GM20431 (cell line): ENCODE data around the gene ACOT7.
"Not testable (repeated sequence)": the region's sequence is repeated elsewhere in the genome, so short reads cannot be mapped to it uniquely, and the experiment has no call there.

Experiments
- in situ Hi-C: fragments of 300-500 bp; cut with MseI, MboI; formaldehyde crosslinking; loops from one replicate; pipeline ENCODE4 v1.15.0; 2020; ENCODE audit warnings: low sequenced_read_pairs; ENCODE audit not compliant: unreplicated experiment

The ACOT7 gene

DNA sequence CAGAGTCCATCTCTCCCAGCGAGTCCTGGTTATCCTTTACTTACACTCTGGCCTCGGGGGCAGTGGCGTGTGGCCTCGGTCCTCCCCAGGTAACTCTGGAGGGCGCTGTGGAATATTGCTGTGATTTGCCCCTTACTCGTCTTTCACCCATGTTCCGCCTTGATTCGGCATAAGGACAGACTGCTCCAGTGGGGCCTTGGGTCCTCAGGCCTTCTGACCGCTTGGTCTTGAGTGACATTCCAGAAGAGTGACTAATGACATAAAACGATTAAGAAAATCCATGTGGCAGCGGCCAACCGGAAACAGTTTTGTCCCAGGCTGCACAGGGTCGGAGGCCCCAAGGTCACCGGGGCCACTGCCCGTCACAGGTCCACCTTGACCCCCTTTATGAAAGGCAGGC lies 168.8 kb downstream of the ACOT7 start:
- in situ Hi-C loops = no loop called here

DNA sequence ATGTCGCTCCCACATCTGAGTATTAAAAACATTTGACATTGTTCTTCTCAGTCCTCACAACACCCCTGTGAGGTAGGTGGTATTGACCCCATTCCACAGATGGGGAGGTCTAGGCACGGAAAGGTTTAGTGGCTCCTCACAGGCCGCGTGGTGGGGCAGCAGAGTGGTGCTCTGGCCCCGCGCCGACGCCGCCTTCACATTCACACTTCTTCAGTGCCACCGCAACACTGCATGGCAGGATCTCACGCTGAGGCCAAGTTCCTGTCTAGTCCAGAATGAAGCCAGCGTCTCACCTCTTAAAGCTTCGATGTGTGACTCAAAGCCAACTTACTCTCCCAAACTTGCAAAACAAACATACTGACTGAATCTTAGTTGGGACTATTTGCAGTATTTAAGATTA lies 169.9 kb downstream of the ACOT7 start:
- in situ Hi-C loops = no loop called here

DNA sequence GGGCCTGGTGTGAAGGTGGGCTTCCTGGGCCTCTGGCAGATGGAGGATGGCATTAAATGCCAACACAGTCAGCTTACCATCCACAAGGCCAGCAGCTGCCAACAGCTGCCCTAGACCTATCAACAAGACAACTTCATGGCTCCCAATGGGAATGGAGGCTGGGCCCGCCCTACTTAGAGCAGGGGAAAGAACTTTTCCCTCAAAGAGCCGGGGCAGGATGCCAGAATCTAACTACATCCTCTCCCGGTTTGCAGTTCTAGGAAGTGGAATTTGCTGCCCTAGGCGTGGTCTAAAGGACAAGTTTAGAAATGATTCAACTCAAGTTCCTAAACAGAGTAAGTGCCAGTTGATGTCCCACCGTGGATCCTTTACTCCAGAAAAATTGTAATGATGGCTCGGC lies 170.9 kb downstream of the ACOT7 start:
- in situ Hi-C loops = no loop called here

DNA sequence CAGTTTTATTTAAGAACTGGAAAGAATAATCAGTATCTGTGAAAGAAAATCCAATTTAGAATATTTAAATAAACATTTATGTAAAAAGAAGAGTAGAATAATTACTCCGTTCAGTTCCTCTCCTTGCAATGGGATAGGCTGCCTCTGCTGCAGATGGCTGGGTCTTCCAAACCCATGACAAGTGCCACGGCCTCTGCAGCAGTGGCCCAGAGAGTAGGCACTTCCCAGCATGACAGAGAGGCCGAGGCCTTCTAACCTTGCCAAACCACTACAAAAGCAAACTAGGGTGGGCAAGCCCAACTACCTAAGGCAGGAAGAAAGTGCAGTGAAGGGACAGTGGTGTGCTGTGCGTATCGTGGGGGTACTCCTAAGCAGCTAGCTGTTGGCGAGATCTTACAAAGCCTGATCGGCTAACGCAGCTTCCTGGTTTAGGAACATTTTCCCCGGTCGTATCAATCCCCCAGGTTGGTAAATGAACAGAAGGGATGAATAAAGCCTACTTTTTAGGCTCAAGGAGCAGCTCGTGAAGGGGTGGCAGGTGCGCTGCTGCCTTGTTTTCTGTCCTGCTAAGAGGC lies 172.3 kb downstream of the ACOT7 start:
- in situ Hi-C loops = no loop called here

DNA sequence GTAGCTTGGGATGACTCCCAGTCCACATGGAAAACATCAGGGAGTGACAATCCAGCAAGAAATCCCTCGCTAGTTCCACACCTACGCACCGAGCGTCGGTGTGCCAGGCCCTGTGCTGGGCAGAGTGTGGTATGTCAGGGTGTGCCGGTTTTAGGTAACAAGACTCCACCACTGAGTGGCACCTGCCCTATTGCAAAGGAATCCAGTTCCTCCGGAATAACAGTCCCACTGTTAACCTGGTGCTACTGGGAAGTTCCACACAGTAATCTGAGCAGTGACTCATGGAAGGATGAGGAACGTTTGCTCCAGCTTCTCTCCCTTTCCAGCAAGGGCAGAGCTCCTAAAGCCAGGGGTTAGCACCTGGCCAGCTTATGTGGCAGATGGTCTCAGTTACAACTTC lies 173.3 kb downstream of the ACOT7 start:
- in situ Hi-C loops = no loop called here

DNA sequence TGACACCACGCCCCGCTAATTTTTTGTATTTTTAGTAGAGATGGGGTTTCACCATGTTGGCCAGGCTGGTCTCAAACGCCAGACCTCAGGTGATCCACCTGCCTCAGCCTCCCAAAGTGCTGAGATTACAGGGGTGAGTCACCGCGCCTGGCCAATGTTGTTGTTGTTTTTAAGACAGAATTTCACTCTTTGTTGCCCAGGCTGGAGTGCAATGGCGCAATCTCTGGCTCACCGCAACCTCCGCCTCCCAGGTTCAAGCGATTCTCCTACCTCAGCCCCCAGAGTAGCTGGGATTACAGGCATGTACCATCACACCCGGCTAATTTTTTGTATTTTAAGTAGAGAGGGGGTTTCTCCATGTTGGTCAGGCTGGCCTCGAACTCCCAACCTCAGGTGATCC lies 173.9 kb downstream of the ACOT7 start:
- in situ Hi-C loops = not testable (repeated sequence)

DNA sequence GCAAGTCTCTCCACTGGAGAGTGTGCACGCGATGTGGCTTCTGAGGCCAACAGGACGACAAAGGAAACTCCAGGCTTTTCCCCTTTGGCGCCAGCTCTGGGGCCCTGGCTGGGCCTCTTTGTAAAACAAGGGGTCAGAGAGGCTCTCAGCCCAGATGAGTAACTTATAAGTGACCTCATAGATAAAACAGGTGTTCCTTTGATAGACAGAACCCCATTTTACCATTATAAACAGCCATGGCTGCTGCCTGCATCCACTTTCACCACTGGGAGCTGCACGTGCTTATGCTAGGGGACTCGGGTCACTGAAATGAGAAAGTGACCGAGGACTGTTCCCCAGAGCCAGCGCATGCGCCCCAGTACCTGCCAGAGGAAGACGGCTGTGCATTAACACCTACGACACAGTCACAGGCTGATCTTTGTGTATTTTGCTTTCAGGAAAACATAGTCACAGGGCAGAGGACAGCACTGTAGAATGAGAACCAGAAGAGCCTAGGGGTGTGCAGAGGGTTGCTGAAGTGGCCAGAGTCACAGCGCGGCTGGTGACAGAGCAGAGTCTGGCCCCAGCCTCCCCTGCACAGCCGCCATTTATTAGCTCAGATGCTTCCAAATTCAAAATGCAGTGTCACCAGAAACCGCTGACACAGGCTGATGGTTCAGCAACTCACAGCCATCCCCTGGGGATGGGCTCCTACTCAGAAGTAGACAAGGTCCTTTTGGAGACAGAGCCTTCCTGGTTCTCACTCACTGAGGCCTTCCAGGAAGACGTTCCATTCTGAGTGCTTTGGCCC lies 175.0 kb downstream of the ACOT7 start:
- in situ Hi-C loops = no loop called here
